Gastroesophageal sphincter (tissue), 3 donors: ENCODE data around the gene ZBTB20.

ENCODE experiments used
- EP300 ChIP-seq: sonication (generic); formaldehyde crosslinking; IDR thresholded peaks from one replicate; pipeline ENCODE4 v1.6.1; 2017; ENCODE audit warnings: antibody characterized with exemption, mild to moderate bottlenecking
- POLR2A ChIP-seq, 2 donors: fragments of 450-650 bp; IDR thresholded peaks; one replicate each; pipeline ENCODE4 v1.6.1; 2017; ENCODE audit warnings: antibody characterized with exemption in 2 of 2, mild to moderate bottlenecking in 2 of 2, moderate library complexity in 1 of 2
- POLR2AphosphoS5 ChIP-seq: sonication (generic); formaldehyde crosslinking; IDR thresholded peaks from one replicate; pipeline ENCODE4 v1.6.1; 2017; ENCODE audit warnings: antibody characterized with exemption
- TF ChIP-seq, protein P1 (sequence below), 4 experiments: fragments of 200-600 bp in 2 of 4; fragments of 450-650 bp in 2 of 4; sonication (generic) in 1 of 4; IDR thresholded peaks; one replicate each; pipeline ENCODE4 v1.5.1; 2017 to 2019; ENCODE audit warnings: antibody characterized with exemption in 4 of 4, mild to moderate bottlenecking in 2 of 4, moderate library complexity in 2 of 4

DNA sequence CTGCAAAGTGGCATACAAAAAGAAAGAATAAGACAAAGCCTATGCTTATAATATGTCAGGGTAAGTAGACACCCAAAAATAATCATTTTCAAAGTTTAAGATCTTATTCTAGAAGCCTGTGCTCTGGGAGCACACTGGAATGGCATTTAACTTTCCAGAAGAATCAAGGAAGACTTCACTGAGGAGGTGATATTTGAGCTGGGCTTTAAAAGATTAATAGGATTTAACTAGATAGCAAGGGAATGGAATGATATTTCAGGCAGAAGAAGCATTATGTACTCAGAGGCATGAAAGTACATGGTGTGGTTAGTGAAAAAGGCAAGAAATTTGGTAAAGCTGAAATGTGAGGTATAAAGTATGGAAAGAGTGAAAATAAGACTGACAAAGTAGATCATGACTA, 106.8 kb downstream of the ZBTB20 start:
- TF ChIP-seq POLR2A (IDR thresholded peaks at IDR 0.05), result no peak
- TF ChIP-seq, protein P1, sequence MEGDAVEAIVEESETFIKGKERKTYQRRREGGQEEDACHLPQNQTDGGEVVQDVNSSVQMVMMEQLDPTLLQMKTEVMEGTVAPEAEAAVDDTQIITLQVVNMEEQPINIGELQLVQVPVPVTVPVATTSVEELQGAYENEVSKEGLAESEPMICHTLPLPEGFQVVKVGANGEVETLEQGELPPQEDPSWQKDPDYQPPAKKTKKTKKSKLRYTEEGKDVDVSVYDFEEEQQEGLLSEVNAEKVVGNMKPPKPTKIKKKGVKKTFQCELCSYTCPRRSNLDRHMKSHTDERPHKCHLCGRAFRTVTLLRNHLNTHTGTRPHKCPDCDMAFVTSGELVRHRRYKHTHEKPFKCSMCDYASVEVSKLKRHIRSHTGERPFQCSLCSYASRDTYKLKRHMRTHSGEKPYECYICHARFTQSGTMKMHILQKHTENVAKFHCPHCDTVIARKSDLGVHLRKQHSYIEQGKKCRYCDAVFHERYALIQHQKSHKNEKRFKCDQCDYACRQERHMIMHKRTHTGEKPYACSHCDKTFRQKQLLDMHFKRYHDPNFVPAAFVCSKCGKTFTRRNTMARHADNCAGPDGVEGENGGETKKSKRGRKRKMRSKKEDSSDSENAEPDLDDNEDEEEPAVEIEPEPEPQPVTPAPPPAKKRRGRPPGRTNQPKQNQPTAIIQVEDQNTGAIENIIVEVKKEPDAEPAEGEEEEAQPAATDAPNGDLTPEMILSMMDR (IDR thresholded peaks at IDR 0.05), result no peak
- TF ChIP-seq EP300, result no peak
- TF ChIP-seq POLR2AphosphoS5, result no peak
